HFF-Myc (cell line): ENCODE measurements around the gene PTPRT.
"Not testable (repeated sequence)": the region's sequence is repeated elsewhere in the genome, so short reads cannot be mapped to it uniquely, and the experiment has no call there.

ENCODE experiments used
- DNase-seq: peaks from one replicate; pipeline ENCODE4 v3.0.0-alpha.2; 2011; ENCODE audit warnings: low read depth; ENCODE audit errors: extremely low read depth
- H3K4me3 ChIP-seq: replicated peaks from 2 replicates; pipeline ENCODE4 v1.5.1; 2011; ENCODE audit warnings: low read depth, mild to moderate bottlenecking, control low read depth, low read length
- TF ChIP-seq, protein P1 (sequence below): IDR thresholded peaks from 2 replicates; pipeline ENCODE4 v1.5.1; 2012; ENCODE audit warnings: mild to moderate bottlenecking, low read depth, low read length, control low read depth; ENCODE audit errors: missing control alignments

The PTPRT gene

DNA sequence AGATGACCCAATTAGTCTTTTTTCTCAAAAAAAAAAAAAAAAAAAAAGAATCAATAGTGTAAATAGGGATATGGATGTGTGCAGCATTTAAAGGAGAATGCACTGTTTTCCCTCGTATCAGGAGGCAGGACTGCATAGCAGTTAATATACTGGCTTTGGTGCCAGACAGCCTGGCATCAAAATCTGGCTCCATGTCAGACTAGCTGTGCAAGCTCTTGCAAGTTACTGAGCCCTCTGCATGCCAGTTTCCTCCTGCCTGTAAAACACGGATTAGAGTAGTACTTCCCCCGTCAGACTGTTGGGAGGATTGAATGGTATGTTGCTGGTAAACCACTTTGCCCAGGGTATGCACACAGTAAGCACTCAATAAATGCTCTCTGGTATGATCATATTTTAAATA, 977.3 kb downstream of the PTPRT start:
- no peak overlapping the region for H3K4me3 ChIP-seq
- TF ChIP-seq, protein P1, sequence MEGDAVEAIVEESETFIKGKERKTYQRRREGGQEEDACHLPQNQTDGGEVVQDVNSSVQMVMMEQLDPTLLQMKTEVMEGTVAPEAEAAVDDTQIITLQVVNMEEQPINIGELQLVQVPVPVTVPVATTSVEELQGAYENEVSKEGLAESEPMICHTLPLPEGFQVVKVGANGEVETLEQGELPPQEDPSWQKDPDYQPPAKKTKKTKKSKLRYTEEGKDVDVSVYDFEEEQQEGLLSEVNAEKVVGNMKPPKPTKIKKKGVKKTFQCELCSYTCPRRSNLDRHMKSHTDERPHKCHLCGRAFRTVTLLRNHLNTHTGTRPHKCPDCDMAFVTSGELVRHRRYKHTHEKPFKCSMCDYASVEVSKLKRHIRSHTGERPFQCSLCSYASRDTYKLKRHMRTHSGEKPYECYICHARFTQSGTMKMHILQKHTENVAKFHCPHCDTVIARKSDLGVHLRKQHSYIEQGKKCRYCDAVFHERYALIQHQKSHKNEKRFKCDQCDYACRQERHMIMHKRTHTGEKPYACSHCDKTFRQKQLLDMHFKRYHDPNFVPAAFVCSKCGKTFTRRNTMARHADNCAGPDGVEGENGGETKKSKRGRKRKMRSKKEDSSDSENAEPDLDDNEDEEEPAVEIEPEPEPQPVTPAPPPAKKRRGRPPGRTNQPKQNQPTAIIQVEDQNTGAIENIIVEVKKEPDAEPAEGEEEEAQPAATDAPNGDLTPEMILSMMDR = no peak
- DNase-seq = no peak

DNA sequence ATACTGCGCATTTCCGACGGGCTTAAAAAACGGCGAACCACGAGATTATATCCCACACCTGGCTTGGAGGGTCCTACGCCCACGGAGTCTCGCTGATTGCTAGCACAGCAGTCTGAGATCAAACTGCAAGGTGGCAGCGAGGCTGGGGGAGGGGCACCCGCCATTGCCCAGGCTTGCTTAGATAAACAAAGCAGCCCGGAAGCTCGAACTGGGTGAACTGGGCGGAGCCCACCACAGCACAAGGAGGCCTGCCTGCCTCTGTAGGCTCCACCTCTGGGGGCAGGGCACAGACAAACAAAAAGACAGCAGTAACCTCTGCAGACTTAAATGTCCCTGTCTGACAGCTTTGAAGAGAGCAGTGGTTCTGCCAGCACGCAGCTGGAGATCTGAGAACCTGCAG, 983.1 kb downstream of the PTPRT start:
- H3K4me3 ChIP-seq, DNase-seq: not testable (repeated sequence)

DNA sequence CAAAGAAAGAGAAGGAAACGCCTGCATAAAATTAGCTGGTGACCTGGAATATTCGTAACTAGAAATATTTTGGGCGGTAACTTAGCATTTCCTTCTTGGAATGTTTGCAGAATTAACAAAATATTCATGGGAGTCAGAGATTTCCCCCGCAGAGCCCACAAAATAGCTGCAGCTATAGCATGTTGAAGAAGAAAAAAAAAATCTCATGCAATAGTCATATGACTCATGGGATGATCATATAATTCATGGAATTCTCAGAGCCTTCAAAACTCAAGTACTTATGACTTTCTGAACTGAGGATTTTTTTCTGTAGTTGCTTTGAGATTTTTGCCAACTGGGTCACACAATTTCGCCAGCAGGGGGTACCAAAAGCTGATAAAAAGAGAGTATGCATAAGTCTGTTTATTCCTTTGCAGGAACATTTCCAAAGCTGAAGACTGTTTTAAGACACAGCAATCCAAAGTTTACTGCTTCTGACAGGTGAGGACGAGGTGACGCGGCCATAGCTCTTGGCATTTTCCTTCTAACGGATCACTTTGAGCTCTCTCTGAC, 985.5 kb downstream of the PTPRT start:
- H3K4me3 ChIP-seq = no peak overlapping the region
- TF ChIP-seq, protein P1 = no peak
- DNase-seq = no peak

DNA sequence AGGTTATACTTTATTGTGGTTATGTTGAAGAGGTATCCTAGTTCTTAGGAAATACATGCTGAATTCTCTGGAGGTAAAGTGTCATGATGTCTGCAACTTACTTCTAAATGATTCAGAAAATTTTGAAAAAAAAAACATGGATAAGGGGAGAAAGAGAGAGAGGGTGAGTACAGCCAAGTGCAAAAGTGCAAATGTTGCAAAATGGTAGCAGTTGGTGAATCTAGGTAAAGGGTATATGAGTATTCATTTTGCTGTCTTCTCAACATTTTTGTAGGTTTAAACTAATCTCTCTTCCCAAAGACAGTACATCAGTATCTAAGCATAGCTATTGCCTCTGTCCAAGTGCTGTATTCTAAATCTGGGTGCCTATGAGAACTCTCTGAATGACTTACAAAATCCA, 992.1 kb downstream of the PTPRT start:
- no peak for DNase-seq
- no peak overlapping the region for H3K4me3 ChIP-seq
- TF ChIP-seq, protein P1 = no peak

DNA sequence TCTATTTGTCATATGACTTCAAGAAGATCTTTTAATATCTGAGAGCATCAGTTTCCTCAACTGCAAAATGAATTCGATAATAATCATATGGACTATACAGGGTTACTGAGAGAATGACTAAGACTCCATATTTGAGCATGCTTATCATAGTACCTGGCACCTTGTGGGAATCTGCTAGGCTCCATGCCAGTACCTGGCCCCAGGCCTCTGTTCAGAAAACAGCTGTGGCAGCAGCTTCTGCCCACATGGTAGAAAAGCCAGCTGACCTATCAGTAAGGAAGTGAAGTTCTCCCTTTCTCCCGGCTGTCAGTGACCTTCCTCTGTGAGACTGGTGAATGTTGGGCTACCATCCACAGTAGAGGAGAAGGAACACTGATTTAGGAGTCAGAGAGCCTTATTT, 996.6 kb downstream of the PTPRT start:
- no peak overlapping the region for H3K4me3 ChIP-seq
- TF ChIP-seq, protein P1 = no peak
- no peak for DNase-seq

DNA sequence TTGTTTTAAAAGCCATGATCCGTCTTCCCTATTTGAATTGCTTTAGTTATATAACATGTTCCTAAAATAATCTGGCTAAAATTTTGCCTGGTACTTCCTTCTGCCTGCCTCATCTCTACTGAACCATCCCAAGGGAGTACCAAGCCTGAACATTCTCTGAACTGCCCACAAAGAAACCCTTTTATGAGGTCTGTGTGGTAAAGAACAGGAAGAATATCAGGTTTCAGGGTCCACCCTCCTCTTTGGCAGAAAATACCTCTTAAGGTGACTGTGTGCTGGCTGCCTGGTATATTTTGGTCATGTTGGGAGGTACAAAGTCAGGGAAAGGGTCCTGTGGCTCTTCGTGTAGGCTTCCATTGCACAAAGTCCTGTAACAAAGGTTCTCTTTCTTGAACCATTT, 997.4 kb downstream of the PTPRT start:
- no peak overlapping the region for H3K4me3 ChIP-seq

DNA sequence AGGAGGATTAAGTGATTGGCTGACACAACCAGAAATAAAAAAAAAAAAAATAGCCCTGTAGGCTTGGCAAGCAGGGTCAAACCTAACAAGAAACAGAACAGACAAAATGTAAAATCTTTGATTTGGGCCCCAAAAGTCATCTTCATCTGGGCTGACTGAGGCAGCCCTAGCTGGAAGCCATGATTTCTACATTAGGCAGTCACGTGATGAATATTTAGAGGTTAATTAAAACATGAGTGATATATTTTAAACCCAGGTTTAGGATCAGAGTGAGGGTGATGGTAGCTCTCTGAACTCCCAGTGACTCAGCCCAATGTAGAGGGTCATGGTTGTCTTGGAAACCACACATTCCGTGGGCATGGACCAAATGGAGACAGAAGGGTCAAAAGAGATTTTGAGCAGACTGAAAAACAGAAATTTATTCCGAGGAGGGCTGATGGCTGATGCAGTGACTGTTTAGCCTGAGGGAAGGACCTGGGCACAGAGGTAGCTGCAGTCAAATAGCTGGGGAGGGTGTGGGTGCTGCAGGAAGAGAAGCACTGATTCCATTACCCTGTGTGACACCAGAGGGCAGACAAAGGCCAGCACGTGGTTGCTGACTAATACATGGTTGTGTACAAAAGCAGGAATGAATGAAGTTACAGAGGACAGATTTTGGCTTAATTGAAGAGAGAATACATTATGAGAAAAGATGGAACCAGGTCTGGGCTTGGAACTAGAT, 998.4 kb downstream of the PTPRT start:
- no peak overlapping the region for H3K4me3 ChIP-seq
- no peak for DNase-seq

More for the DNA sequence above, 997.4 kb downstream of the PTPRT start:
- DNase-seq = no peak
- TF ChIP-seq, protein P1 = no peak

More for the DNA sequence above, 998.4 kb downstream of the PTPRT start:
- TF ChIP-seq, protein P1 = no peak
